ENCODE results near the gene GPSM1.

DNA sequence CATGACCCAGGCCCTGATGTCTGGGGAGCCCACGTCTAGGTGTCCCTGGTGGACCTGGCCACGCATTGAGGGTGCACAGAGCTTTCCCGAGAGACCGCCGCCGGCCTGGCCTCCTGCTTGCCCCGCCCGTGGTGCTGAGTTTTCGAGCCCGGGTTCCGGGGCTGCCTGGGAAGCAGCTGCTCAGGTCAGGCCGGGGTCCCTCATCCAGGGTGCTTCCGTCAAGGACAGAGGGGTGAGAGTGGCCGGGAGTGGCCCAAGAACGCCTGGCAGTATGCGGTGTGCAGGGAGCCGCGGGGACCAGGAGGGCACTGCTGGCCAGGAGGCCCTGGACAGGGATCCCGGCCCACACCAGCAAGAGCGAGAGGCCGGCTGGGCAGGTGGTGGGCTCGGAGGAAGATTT is 43.0 kb upstream of the GPSM1 start:
- TF ChIP-seq EZH2 (IDR thresholded peaks at IDR 0.05) (no peak), POLR2AphosphoS5 (IDR thresholded peaks at IDR 0.05; ENCODE audit: borderline replicate concordance, low read depth, low read length) (no peak), FOXP2 (optimal IDR thresholded peaks at IDR 0.05; ENCODE audit: control extremely low read depth, extremely low read length, insufficient read depth) (no peak)
